ENCODE data around the gene ATP4A.

Gene ATP4A

GRCh38 chr19:35549174-35549788, 14.2 kb downstream of the ATP4A start:
- no peak for DNase-seq (ENCODE audit: low read depth)

- no peak for DNase-seq (ENCODE audit: low read depth)
Observed at GRCh38 chr19:35546532-35546931, 16.9 kb downstream of the ATP4A start.

GRCh38 chr19:35545855-35546381, 17.5 kb downstream of the ATP4A start:
- DNase-seq (ENCODE audit: low read depth) = no peak

GRCh38 chr19:35545001-35545854, 18.2 kb downstream of the ATP4A start, which contains the start of gene TMEM147:
TSS of gene TMEM147 (plus strand) at chr19:35545626. CDS start at chr19:35545740, 114 bp downstream.
- DNase-seq (ENCODE audit: low read depth) = no peak

GRCh38 chr19:35544110-35544802, 19.2 kb downstream of the ATP4A start:
- DNase-seq (ENCODE audit: low read depth) = no peak

- no peak for DNase-seq (ENCODE audit: low read depth)
Observed at GRCh38 chr19:35543280-35544109, 20.0 kb downstream of the ATP4A start.

GRCh38 chr19:35542209-35542608, 21.2 kb downstream of the ATP4A start:
- DNase-seq (ENCODE audit: low read depth) = no peak

GRCh38 chr19:35540356-35540927, 23.0 kb downstream of the ATP4A start:
- DNase-seq (ENCODE audit: low read depth) = no peak

- no peak for DNase-seq (ENCODE audit: low read depth)
Observed at GRCh38 chr19:35539850-35540249, 23.6 kb downstream of the ATP4A start.

GRCh38 chr19:35539314-35539713, 24.1 kb downstream of the ATP4A start:
- DNase-seq (ENCODE audit: low read depth) = no peak

- DNase-seq (ENCODE audit: low read depth) = no peak
Observed at GRCh38 chr19:35534803-35535480, 28.5 kb downstream of the ATP4A start.

- DNase-seq (ENCODE audit: low read depth) = no peak
Observed at GRCh38 chr19:35533822-35534392, 29.6 kb downstream of the ATP4A start.

GRCh38 chr19:35533201-35533821, 30.1 kb downstream of the ATP4A start, which contains the start of gene GAPDHS:
TSS of gene GAPDHS (plus strand) at chr19:35533456. CDS start at chr19:35533528, 72 bp downstream.
- DNase-seq (ENCODE audit: low read depth) = no peak

GRCh38 chr19:35531291-35531690, 32.2 kb downstream of the ATP4A start:
- no peak for DNase-seq (ENCODE audit: low read depth)

GRCh38 chr19:35529241-35530218, 33.9 kb downstream of the ATP4A start:
- no peak for DNase-seq (ENCODE audit: low read depth)

GRCh38 chr19:35528218-35529038, 35.0 kb downstream of the ATP4A start, which contains the start of gene SBSN:
TSS of gene SBSN (minus strand) at chr19:35528311. CDS start at chr19:35528281, 30 bp downstream.
- no peak for DNase-seq (ENCODE audit: low read depth)

- DNase-seq (ENCODE audit: low read depth) = no peak
Observed at GRCh38 chr19:35525873-35526272, 37.6 kb downstream of the ATP4A start.

Data from non-pigmented ciliary epithelial cell (primary cell).